ENCODE measurements around the gene MTTP. TPM values are rescaled to one million over a fixed set of nuclear protein-coding genes. Genes with fewer than 3 reads are reported as not detected.

The MTTP gene
- total and polyA plus RNA-seq, 2 donors (not counting 1 experiment from before 2014, with no cell fraction given) = 0.03 TPM; not detected in 1

DNA sequence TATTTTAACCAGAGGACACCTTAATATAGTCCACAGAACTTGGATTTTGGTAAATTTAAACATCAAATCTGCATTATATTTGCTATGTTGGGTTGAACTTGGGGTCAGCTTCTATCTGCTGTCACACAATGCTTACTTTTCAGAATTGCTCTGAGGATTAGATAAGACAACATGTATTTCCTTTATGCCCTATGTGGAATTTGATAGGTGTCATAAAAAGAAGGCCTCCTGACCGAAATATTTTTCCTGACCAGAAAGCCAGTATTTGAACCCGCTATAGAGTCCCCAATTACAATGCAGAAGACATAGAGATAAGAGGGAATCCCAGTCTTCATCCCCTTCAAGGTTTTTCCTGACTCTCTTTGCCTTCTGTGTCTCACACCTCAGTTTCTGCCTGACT, 4.1 kb downstream of the MTTP start:
- peaks cover 10% of the 10 kb centered on the region for H3K4me1 Mint-ChIP-seq
- no peak overlapping the region for H3K9ac ChIP-seq (ENCODE audit: low read length)
- TF ChIP-seq, protein P1, sequence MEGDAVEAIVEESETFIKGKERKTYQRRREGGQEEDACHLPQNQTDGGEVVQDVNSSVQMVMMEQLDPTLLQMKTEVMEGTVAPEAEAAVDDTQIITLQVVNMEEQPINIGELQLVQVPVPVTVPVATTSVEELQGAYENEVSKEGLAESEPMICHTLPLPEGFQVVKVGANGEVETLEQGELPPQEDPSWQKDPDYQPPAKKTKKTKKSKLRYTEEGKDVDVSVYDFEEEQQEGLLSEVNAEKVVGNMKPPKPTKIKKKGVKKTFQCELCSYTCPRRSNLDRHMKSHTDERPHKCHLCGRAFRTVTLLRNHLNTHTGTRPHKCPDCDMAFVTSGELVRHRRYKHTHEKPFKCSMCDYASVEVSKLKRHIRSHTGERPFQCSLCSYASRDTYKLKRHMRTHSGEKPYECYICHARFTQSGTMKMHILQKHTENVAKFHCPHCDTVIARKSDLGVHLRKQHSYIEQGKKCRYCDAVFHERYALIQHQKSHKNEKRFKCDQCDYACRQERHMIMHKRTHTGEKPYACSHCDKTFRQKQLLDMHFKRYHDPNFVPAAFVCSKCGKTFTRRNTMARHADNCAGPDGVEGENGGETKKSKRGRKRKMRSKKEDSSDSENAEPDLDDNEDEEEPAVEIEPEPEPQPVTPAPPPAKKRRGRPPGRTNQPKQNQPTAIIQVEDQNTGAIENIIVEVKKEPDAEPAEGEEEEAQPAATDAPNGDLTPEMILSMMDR (IDR thresholded peaks at IDR 0.05) = no peak
- no peak for TF ChIP-seq EZH2 (IDR thresholded peaks at IDR 0.05; ENCODE audit: borderline replicate concordance, insufficient read depth, low read depth, low read length, poor library complexity, severe bottlenecking)
- CTCF ChIA-PET = interaction anchor here (0.9 to 1.0 kb wide), 2 partner anchors 229 to 584 kb away, joined by 3 read pairs; no protein-coding TSS in a partner anchor
- no peak overlapping the region for H3K4me2 ChIP-seq (replicated peaks; ENCODE audit: low read depth, low read length, poor library complexity, severe bottlenecking)
- H3K79me2 ChIP-seq (ENCODE audit: control insufficient read depth, insufficient read depth, low read length) = no peaks in the 10 kb centered on the region
- POLR2A ChIA-PET = no interaction called here
- no peaks in the 10 kb centered on the region for H4K20me1 ChIP-seq (ENCODE audit: control insufficient read depth, insufficient read depth, low read length, poor library complexity, severe bottlenecking)
- ATAC-seq (ENCODE audit: low read depth) (no peak), DNase-seq (no peak)
- no peak overlapping the region for H3K4me3 ChIP-seq (ENCODE audit: control extremely low read depth in 1 of 5, extremely low read depth in 1 of 5, insufficient read depth in 1 of 5, low read depth in 2 of 5, low read length in 4 of 5)
- H3K27ac ChIP-seq (ENCODE audit: low read length in 2 of 2) = no peak overlapping the region
- no peak overlapping the region for H2AFZ ChIP-seq (ENCODE audit: insufficient read depth, low read depth, low read length, poor library complexity, severe bottlenecking)
- H3K27me3 Mint-ChIP-seq = peaks cover 30% of the 10 kb centered on the region
- peaks cover 0 to 23% (median 2%) of the 10 kb centered on the region in 4 experiments for H3K27me3 ChIP-seq (replicated peaks in 1 of 4; ENCODE audit: control extremely low read depth in 1 of 4, control insufficient read depth in 3 of 4, insufficient read depth in 4 of 4, low read length in 3 of 4)
- peaks cover 0 to 1% (median 0%) of the 10 kb centered on the region in 3 donors for H3K9me3 ChIP-seq (ENCODE audit: control extremely low read depth in 1 of 3, control insufficient read depth in 2 of 3, insufficient read depth in 1 of 3, low read length in 2 of 3)
- H3K4me3 Mint-ChIP-seq = no peak overlapping the region
- H3K9me3 Mint-ChIP-seq (ENCODE audit: insufficient read depth) = no peaks in the 10 kb centered on the region
- intact Hi-C loops (cut with micrococcal nuclease) = no loop called here
- WGBS (ENCODE audit: insufficient coverage) = no CpG with 5 or more reads among the region's 2 CpGs
- H3K4me1 ChIP-seq (ENCODE audit: control insufficient read depth in 2 of 2, insufficient read depth in 2 of 2, low read length in 2 of 2) = peaks cover 6 to 11% of the 10 kb centered on the region in 2 donors
- no peak overlapping the region for H3K27ac Mint-ChIP-seq
- no peaks in the 10 kb centered on the region for H3K36me3 ChIP-seq (replicated peaks in 1 of 2; ENCODE audit: control extremely low read depth in 1 of 2, control insufficient read depth in 1 of 2, extremely low read depth in 1 of 2, insufficient read depth in 2 of 2, low read length in 1 of 2)

GRCh38 chr4:99585516-99585915, 10.9 kb downstream of the MTTP start:
- DNase-seq = no peak
- Histone ChIP-seq H3K79me2 (ENCODE audit: control insufficient read depth, insufficient read depth, low read length) (no peaks in the 10 kb centered on the region), H3K27me3 (replicated peaks in 1 of 4; ENCODE audit: control extremely low read depth in 1 of 4, control insufficient read depth in 3 of 4, insufficient read depth in 4 of 4, low read length in 3 of 4) (peaks cover 0 to 25% (median 2%) of the 10 kb centered on the region in 4 experiments), H3K4me3 (ENCODE audit: control extremely low read depth in 1 of 5, extremely low read depth in 1 of 5, insufficient read depth in 1 of 5, low read depth in 2 of 5, low read length in 4 of 5) (no peak overlapping the region), H3K4me2 (replicated peaks; ENCODE audit: low read depth, low read length, poor library complexity, severe bottlenecking) (no peak overlapping the region), H2AFZ (ENCODE audit: insufficient read depth, low read depth, low read length, poor library complexity, severe bottlenecking) (no peak overlapping the region), H3K27ac (ENCODE audit: low read length in 2 of 2) (no peak overlapping the region), H3K4me1 (ENCODE audit: control insufficient read depth in 2 of 2, insufficient read depth in 2 of 2, low read length in 2 of 2) (no peaks in the 10 kb centered on the region), H3K9ac (ENCODE audit: low read length) (no peak overlapping the region), H3K9me3 (ENCODE audit: control extremely low read depth in 1 of 3, control insufficient read depth in 2 of 3, insufficient read depth in 1 of 3, low read length in 2 of 3) (peaks cover 0 to 1% (median 0%) of the 10 kb centered on the region in 3 donors), H4K20me1 (ENCODE audit: control insufficient read depth, insufficient read depth, low read length, poor library complexity, severe bottlenecking) (no peaks in the 10 kb centered on the region), H3K36me3 (replicated peaks in 1 of 2; ENCODE audit: control extremely low read depth in 1 of 2, control insufficient read depth in 1 of 2, extremely low read depth in 1 of 2, insufficient read depth in 2 of 2, low read length in 1 of 2) (no peaks in the 10 kb centered on the region)
- peaks cover 32% of the 10 kb centered on the region for H3K27me3 Mint-ChIP-seq
- WGBS (ENCODE audit: insufficient coverage) = no CpG with 5 or more reads among the region's 1 CpG
- H3K4me3 Mint-ChIP-seq = no peak overlapping the region
- ChIA-PET CTCF (no interaction called here), POLR2A (no interaction called here)
- no peak overlapping the region for H3K27ac Mint-ChIP-seq
- no peaks in the 10 kb centered on the region for H3K9me3 Mint-ChIP-seq (ENCODE audit: insufficient read depth)
- no peaks in the 10 kb centered on the region for H3K4me1 Mint-ChIP-seq
- TF ChIP-seq EZH2 (IDR thresholded peaks at IDR 0.05; ENCODE audit: borderline replicate concordance, insufficient read depth, low read depth, low read length, poor library complexity, severe bottlenecking) = no peak
- TF ChIP-seq, protein P1 (IDR thresholded peaks at IDR 0.05) = no peak
- ATAC-seq (ENCODE audit: low read depth) = no peak
- intact Hi-C loops (cut with micrococcal nuclease) = no loop called here
